ENCODE data around the gene MMP12.

MMP12 gene

GRCh38 chr11:102850973-102851745 is 23.6 kb downstream of the MMP12 start:
- DNase-seq (ENCODE audit: low spot score) = peak; percentile 77

DNA sequence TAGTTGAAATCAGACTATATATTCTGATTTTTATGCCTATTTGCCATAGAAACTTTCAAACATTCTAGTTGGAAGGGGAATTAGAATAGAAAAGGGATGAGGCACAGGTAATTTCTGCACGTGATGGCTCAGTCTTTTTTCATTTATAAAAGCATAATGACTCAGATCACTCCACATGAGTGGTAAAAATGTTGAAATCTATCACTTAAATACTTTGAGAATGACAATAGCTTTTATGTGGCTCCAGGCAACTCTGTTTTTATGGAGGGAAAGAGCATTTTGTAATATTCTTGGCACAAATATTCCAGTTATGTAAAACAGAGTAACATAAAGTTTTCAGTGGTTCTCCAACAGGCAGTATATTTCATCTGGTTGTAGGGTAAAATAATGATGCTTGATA is 25.5 kb downstream of the MMP12 start:
- DNase-seq (ENCODE audit: low spot score) = peak; percentile 45

DNA sequence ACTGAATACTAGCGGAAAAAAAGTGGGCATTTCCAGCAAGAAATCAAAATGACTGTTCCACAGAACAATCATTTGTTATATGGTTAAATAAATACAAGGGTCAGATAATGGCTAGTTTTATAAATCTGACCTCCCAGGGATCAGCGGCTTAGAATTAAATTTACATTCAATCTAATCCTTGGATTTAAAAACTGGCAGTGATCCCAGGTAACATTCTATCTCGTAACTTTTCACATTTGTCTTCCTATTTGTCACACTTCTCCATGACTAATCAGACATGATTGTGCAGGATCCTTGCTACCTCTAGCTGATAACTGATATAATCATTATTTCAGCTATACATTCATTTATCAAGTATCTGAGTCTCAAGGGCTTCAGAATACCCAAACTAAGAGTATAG is 28.5 kb downstream of the MMP12 start:
- no peak for DNase-seq (ENCODE audit: low spot score)

DNA sequence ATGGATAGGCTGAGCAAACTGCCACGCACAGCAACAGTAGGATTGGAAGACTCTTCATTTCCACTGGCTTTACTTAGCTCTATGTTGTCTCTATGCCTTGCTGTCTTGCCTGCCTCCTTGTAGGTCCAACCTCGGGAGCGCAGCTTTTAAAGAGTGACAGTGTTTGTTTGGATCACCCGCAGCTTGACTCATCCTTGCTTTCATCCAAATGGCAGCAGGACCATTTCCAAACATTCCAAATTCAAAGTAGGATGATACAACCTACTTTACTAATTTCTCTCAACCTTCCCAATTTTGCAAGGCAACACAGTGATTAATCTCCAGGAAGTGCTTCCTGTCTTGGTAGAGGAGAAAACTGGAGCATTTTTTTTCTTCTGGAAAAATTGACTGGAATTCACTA is 31.3 kb downstream of the MMP12 start, which contains the start of gene MMP3:
Gene MMP3 (minus strand): TSS at position 121 of the 400 bp plus-strand sequence. CDS start 63 bp downstream, at position 58.
- DNase-seq (ENCODE audit: low spot score) = peak; percentile 48

- no peak for DNase-seq (ENCODE audit: low spot score)
Observed at GRCh38 chr11:102842930-102843329, 31.9 kb downstream of the MMP12 start.

DNA sequence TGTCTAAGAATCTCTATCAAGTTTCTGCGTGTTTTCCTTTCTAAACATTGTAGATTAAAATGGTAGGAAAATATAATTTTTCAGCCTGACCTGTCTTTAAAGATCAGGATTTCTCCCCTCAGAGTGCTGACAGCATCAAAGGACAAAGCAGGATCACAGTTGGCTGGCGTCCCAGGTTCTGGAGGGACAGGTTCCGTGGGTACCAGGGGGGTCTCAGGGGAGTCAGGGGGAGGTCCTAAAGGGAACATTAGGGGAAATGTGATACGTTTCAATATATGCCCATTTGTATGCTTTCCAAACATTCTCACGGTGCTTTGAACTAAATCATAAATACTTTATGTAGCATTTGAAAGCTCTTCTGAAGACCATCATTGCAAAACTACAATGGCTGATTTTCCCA is 34.8 kb downstream of the MMP12 start:
- DNase-seq (ENCODE audit: low spot score) = no peak

- no peak for DNase-seq (ENCODE audit: low spot score)
Observed at GRCh38 chr11:102837646-102838045, 37.1 kb downstream of the MMP12 start.

GRCh38 chr11:102837156-102837555 is 37.6 kb downstream of the MMP12 start:
- peak; percentile 10 for DNase-seq (ENCODE audit: low spot score)

DNA sequence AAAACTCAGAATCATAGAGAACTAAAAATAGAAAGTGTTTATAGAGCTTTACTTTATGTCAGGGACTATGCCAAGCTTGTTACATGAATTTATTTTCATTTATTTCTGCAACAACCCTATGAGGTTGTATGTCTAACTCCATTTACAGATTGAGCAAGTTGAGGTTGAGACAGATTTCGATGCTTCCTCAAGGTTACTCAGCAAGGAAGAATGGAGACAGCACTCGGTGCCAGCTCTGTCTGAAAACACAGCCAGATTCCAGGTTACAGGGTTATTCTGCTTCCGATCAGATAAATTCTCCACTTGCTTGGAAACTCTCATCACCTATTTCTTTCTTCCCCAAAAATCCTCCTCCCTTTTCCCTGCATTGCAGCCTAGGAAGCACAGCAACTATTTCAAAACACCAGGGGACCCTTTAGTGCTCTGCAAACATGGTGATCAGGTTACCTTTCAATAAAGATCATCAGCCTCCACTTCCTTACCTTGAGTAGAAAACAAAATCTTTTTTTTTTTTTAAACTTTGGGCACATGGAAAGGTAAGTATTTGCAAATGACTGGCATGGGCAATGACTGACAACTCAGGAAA is 38.4 kb downstream of the MMP12 start:
- peak; percentile 70 for DNase-seq (ENCODE audit: low spot score)

- no peak for DNase-seq (ENCODE audit: low spot score)
Observed at GRCh38 chr11:102833731-102834130, 41.1 kb downstream of the MMP12 start.

GRCh38 chr11:102832612-102833011 is 42.2 kb downstream of the MMP12 start:
- DNase-seq (ENCODE audit: low spot score) = no peak

GRCh38 chr11:102831489-102832440 is 43.0 kb downstream of the MMP12 start:
- peak; percentile 79 for DNase-seq (ENCODE audit: low spot score)

DNA sequence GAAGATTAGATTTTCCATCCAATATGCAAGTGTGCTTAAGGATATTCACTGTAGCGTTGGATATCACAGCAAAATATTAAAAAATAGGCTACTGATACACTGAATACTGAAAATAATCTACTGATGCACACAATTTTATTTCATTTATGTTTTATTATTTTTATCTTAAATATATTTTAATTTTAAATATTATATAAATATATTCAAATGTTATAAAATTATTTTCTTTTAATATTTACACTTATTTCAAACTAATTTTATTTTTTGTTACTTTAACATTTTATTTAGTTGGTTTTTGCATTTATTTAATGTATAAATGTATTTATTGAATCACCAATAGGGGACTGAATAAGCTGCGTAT is 43.7 kb downstream of the MMP12 start:
- DNase-seq (ENCODE audit: low spot score) = no peak

DNA sequence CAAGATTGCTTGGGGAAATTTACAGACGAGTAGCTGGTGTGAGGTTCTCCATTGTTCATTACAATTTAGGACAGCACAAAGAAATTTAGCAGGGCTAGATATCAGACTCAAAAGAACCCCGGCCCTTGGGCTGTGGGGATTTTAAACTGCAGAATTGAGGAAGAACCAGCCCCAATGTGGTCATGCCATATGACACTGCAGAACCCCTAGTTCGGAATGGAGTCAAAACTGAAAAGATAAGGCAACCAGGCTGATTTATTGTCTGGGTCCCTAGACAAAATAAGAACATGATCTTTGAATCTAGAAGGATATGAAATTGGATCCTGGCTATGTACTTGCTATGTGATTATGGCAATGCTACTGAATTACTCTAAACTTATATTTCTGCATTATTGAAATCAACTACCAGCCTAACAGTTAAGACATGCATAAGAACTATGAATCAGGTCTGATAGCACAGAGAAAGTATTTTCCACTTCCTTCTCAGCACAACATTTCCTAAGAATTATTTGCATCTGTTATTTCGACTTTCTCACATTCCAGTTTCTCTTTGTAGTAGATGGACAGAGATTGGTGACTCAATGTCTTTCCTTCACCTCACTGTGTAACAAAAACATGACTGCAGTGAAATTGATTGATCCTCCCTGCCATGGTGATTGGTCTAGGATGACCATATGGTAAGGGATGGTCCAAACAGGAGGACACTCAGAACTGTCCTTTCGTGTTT is 44.6 kb downstream of the MMP12 start:
- DNase-seq (ENCODE audit: low spot score) = peak; percentile 30

- no peak for DNase-seq (ENCODE audit: low spot score)
Observed at GRCh38 chr11:102829316-102830000, 45.3 kb downstream of the MMP12 start.

GRCh38 chr11:102824556-102824955 is 50.2 kb downstream of the MMP12 start:
- DNase-seq (ENCODE audit: low spot score) = peak; percentile 29

DNA sequence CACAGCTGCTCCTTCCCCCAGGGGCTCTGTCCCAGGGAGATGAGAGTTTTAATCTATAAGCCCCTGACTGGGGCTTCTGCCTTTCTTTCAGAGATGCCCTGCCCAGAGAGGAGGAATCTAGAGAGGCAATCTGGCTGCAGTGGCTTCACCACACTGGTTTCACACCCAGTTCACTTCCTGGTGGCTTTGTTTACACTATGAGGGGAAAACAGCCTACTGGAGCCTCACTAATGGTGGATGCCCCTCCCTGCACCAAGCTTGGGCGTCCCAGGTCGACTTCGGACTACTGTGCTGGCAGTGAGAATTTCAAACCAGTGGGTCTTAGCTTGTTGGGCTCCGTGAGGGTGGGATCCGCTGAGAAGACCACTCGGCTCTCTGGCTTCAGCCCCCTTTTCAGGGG is 55.3 kb downstream of the MMP12 start:
- no peak for DNase-seq (ENCODE audit: low spot score)

GRCh38 chr11:102813484-102813883 is 61.3 kb downstream of the MMP12 start:
- no peak for DNase-seq (ENCODE audit: low spot score)

All from GM03348 (cell line).